Stimulated activated naive CD8-positive, alpha-beta T cell treated with anti-CD3 and anti-CD28 coated beads, Interleukin-15, Interleukin-2, amounts not matched to agents 100 ng/mL and 50 ng/mL, for 24 hours (primary cell): ENCODE measurements around the gene FILIP1L.

Source experiments
- H3K27ac Mint-ChIP-seq: one replicate; pipeline ENCODE4 v1.8.0; 2021; ENCODE audit warnings: mild to moderate bottlenecking, mixed read lengths
- H3K27me3 Mint-ChIP-seq: one replicate; pipeline ENCODE4 v1.8.0; 2021; ENCODE audit warnings: mixed read lengths
- H3K36me3 Mint-ChIP-seq: one replicate; pipeline ENCODE4 v1.8.0; 2021; ENCODE audit warnings: low read depth, mixed read lengths
- H3K4me1 Mint-ChIP-seq: one replicate; pipeline ENCODE4 v1.8.0; 2021; ENCODE audit warnings: low read depth, mixed read lengths
- H3K4me3 Mint-ChIP-seq: one replicate; pipeline ENCODE4 v1.8.0; 2021; ENCODE audit warnings: mild to moderate bottlenecking, mixed read lengths
- H3K9me3 Mint-ChIP-seq: one replicate; pipeline ENCODE4 v1.8.0; 2021; ENCODE audit warnings: mixed read lengths

The FILIP1L gene

GRCh38 chr3:99907959-99908544, 206.2 kb downstream of the FILIP1L start:
- Mint-ChIP-seq H3K4me3 (no peak overlapping the region), H3K36me3 (peaks cover 18% of the 10 kb centered on the region), H3K27me3 (no peaks in the 10 kb centered on the region), H3K9me3 (no peaks in the 10 kb centered on the region), H3K27ac (no peak overlapping the region), H3K4me1 (no peaks in the 10 kb centered on the region)

GRCh38 chr3:99903869-99904268, 210.4 kb downstream of the FILIP1L start:
- Mint-ChIP-seq H3K36me3 (peaks cover 8% of the 10 kb centered on the region), H3K4me3 (no peak overlapping the region), H3K27me3 (no peaks in the 10 kb centered on the region), H3K27ac (no peak overlapping the region), H3K9me3 (no peaks in the 10 kb centered on the region), H3K4me1 (peaks cover 13% of the 10 kb centered on the region)

- no peak overlapping the region for H3K27ac Mint-ChIP-seq
- peaks cover 13% of the 10 kb centered on the region for H3K4me1 Mint-ChIP-seq
- peaks cover 8% of the 10 kb centered on the region for H3K36me3 Mint-ChIP-seq
- no peak overlapping the region for H3K4me3 Mint-ChIP-seq
- H3K9me3 Mint-ChIP-seq: no peaks in the 10 kb centered on the region
- no peaks in the 10 kb centered on the region for H3K27me3 Mint-ChIP-seq
These were observed 212.2 kb downstream of the FILIP1L start for GRCh38 chr3:99902091-99902490.

GRCh38 chr3:99901200-99901926, 212.9 kb downstream of the FILIP1L start:
- Mint-ChIP-seq H3K27ac (no peak overlapping the region), H3K27me3 (no peaks in the 10 kb centered on the region), H3K36me3 (peaks cover 5% of the 10 kb centered on the region), H3K9me3 (peaks cover under 1% of the 10 kb centered on the region), H3K4me1 (peaks cover 15% of the 10 kb centered on the region), H3K4me3 (no peak overlapping the region)

- Mint-ChIP-seq H3K36me3 (peaks cover 5% of the 10 kb centered on the region), H3K27ac (no peak overlapping the region), H3K4me3 (no peak overlapping the region), H3K27me3 (no peaks in the 10 kb centered on the region), H3K4me1 (peaks cover 26% of the 10 kb centered on the region), H3K9me3 (peaks cover 3% of the 10 kb centered on the region)
These were observed 214.1 kb downstream of the FILIP1L start for GRCh38 chr3:99900248-99900647.

GRCh38 chr3:99899603-99900002, 214.7 kb downstream of the FILIP1L start:
- no peak overlapping the region for H3K4me3 Mint-ChIP-seq
- H3K27me3 Mint-ChIP-seq: no peaks in the 10 kb centered on the region
- peaks cover 3% of the 10 kb centered on the region for H3K9me3 Mint-ChIP-seq
- no peak overlapping the region for H3K27ac Mint-ChIP-seq
- peaks cover 5% of the 10 kb centered on the region for H3K36me3 Mint-ChIP-seq
- H3K4me1 Mint-ChIP-seq: peaks cover 31% of the 10 kb centered on the region

GRCh38 chr3:99896482-99896881, 217.8 kb downstream of the FILIP1L start:
- peaks cover 3% of the 10 kb centered on the region for H3K9me3 Mint-ChIP-seq
- no peaks in the 10 kb centered on the region for H3K27me3 Mint-ChIP-seq
- H3K4me3 Mint-ChIP-seq: no peak overlapping the region
- H3K4me1 Mint-ChIP-seq: peaks cover 21% of the 10 kb centered on the region
- H3K27ac Mint-ChIP-seq: peak overlapping the region; percentile 43
- peaks cover 11% of the 10 kb centered on the region for H3K36me3 Mint-ChIP-seq

- Mint-ChIP-seq H3K27ac (peak overlapping the region; percentile 43), H3K4me1 (peaks cover 18% of the 10 kb centered on the region), H3K27me3 (no peaks in the 10 kb centered on the region), H3K4me3 (no peak overlapping the region), H3K9me3 (peaks cover 3% of the 10 kb centered on the region), H3K36me3 (peaks cover 11% of the 10 kb centered on the region)
These were observed 218.4 kb downstream of the FILIP1L start for GRCh38 chr3:99895703-99896441.

GRCh38 chr3:99895131-99895696, 219.1 kb downstream of the FILIP1L start:
- peaks cover 3% of the 10 kb centered on the region for H3K9me3 Mint-ChIP-seq
- peaks cover 11% of the 10 kb centered on the region for H3K36me3 Mint-ChIP-seq
- peaks cover 18% of the 10 kb centered on the region for H3K4me1 Mint-ChIP-seq
- no peak overlapping the region for H3K27ac Mint-ChIP-seq
- no peak overlapping the region for H3K4me3 Mint-ChIP-seq
- H3K27me3 Mint-ChIP-seq: no peaks in the 10 kb centered on the region

- Mint-ChIP-seq H3K4me3 (no peak overlapping the region), H3K36me3 (peaks cover 6% of the 10 kb centered on the region), H3K27me3 (no peaks in the 10 kb centered on the region), H3K9me3 (peaks cover 6% of the 10 kb centered on the region), H3K4me1 (peaks cover 18% of the 10 kb centered on the region), H3K27ac (no peak overlapping the region)
These were observed 222.0 kb downstream of the FILIP1L start for GRCh38 chr3:99892332-99892731.

- Mint-ChIP-seq H3K36me3 (peaks cover 9% of the 10 kb centered on the region), H3K27ac (no peak overlapping the region), H3K4me1 (peaks cover 18% of the 10 kb centered on the region), H3K4me3 (no peak overlapping the region), H3K9me3 (peaks cover 6% of the 10 kb centered on the region), H3K27me3 (no peaks in the 10 kb centered on the region)
These were observed 222.6 kb downstream of the FILIP1L start for GRCh38 chr3:99891610-99892285.

- Mint-ChIP-seq H3K36me3 (peaks cover 14% of the 10 kb centered on the region), H3K27ac (no peak overlapping the region), H3K9me3 (peaks cover 4% of the 10 kb centered on the region), H3K4me3 (no peak overlapping the region), H3K4me1 (peaks cover 21% of the 10 kb centered on the region), H3K27me3 (no peaks in the 10 kb centered on the region)
These were observed 228.4 kb downstream of the FILIP1L start for GRCh38 chr3:99885851-99886250.

GRCh38 chr3:99885085-99885484, 229.2 kb downstream of the FILIP1L start:
- Mint-ChIP-seq H3K9me3 (peaks cover 2% of the 10 kb centered on the region), H3K4me3 (no peak overlapping the region), H3K4me1 (peaks cover 21% of the 10 kb centered on the region), H3K36me3 (peaks cover 14% of the 10 kb centered on the region), H3K27ac (no peak overlapping the region), H3K27me3 (no peaks in the 10 kb centered on the region)

- no peak overlapping the region for H3K27ac Mint-ChIP-seq
- H3K4me3 Mint-ChIP-seq: no peak overlapping the region
- H3K9me3 Mint-ChIP-seq: no peaks in the 10 kb centered on the region
- H3K4me1 Mint-ChIP-seq: peaks cover 21% of the 10 kb centered on the region
- H3K36me3 Mint-ChIP-seq: peaks cover 14% of the 10 kb centered on the region
- H3K27me3 Mint-ChIP-seq: no peaks in the 10 kb centered on the region
These were observed 229.8 kb downstream of the FILIP1L start for GRCh38 chr3:99884484-99884883.
